Activated CD8-positive, alpha-beta memory T cell treated with anti-CD3 and anti-CD28 coated beads for 48 hours (primary cell): ENCODE data around the gene EDA.

ENCODE experiments used
- DNase-seq, 3 experiments: peaks; one replicate each; pipeline ENCODE4 v3.0.0-alpha.2; 2020; ENCODE audit warnings: low read depth in 2 of 3, low spot score in 2 of 3

Gene EDA

GRCh38 chrX:69615779-69616456 is at the start of gene EDA:
Gene EDA, plus strand, starts transcription at chrX:69616113.
- peak in 2 of 3 experiments; percentile 21 to 33 for DNase-seq

- DNase-seq: no peak
Measured at GRCh38 chrX:69568828-69569227, 47.1 kb upstream of the EDA start.

- DNase-seq: no peak
Measured at GRCh38 chrX:69597399-69597798, 18.5 kb upstream of the EDA start.

- DNase-seq: no peak
Measured at GRCh38 chrX:69600182-69600581, 15.7 kb upstream of the EDA start.

- no peak for DNase-seq
Measured at GRCh38 chrX:69603566-69604194, 12.2 kb upstream of the EDA start.

- no peak for DNase-seq
Measured at GRCh38 chrX:69605521-69605920, 10.4 kb upstream of the EDA start.

GRCh38 chrX:69607616-69608015 is 8.3 kb upstream of the EDA start:
- no peak for DNase-seq

GRCh38 chrX:69613946-69614345 is 2.0 kb upstream of the EDA start:
- DNase-seq: no peak

- no peak for DNase-seq
Measured at GRCh38 chrX:69614886-69615285, 1.0 kb upstream of the EDA start.

- no peak for DNase-seq
Measured at GRCh38 chrX:69615342-69615741, 571 bp upstream of the EDA start.

GRCh38 chrX:69616457-69617203 is 717 bp downstream of the EDA start:
- DNase-seq: no peak

- no peak for DNase-seq
Measured at GRCh38 chrX:69618803-69619202, 2.9 kb downstream of the EDA start.

- DNase-seq: no peak
Measured at GRCh38 chrX:69626129-69626528, 10.2 kb downstream of the EDA start.

- DNase-seq: no peak
Measured at GRCh38 chrX:69627744-69628143, 11.8 kb downstream of the EDA start.

- no peak for DNase-seq
Measured at GRCh38 chrX:69630147-69630546, 14.2 kb downstream of the EDA start.

GRCh38 chrX:69664693-69665092 is 48.8 kb downstream of the EDA start:
- DNase-seq: no peak

GRCh38 chrX:69670001-69670555 is 54.2 kb downstream of the EDA start:
- DNase-seq: no peak

GRCh38 chrX:69674891-69675290 is 59.0 kb downstream of the EDA start:
- no peak for DNase-seq

GRCh38 chrX:69705818-69706217 is 89.9 kb downstream of the EDA start:
- DNase-seq: no peak

- no peak for DNase-seq
Measured at GRCh38 chrX:69718102-69718501, 102.2 kb downstream of the EDA start.

GRCh38 chrX:69724307-69724706 is 108.4 kb downstream of the EDA start:
- no peak for DNase-seq

GRCh38 chrX:69740317-69740716 is 124.4 kb downstream of the EDA start:
- no peak for DNase-seq
